A549 (cell line): ENCODE results near the gene NHEJ1. TPM values are rescaled to one million over a fixed set of nuclear protein-coding genes. Genes with fewer than 3 reads are reported as not detected.

ENCODE experiments used
- ATAC-seq, 2 experiments: fragments of 200-7000 bp in 1 of 2; fragments of >200 bp in 1 of 2; cut with Nextera tagmentation in 1 of 2; cut with Tn5 transposase in 1 of 2; 3 replicates each; pipeline versions ENCODE4 v1.8.0 to v1.9.1; 2018 to 2020; ENCODE audit warnings: mild to moderate bottlenecking in 1 of 2, moderate library complexity in 1 of 2
- CTCF ChIA-PET: fragments of 300-600 bp; sonication (Branson Sonifier 250); formaldehyde crosslinking; extraction: SDS; loops from one replicate; lab custom pipeline; 2021; ENCODE audit warnings: antibody characterized with exemption, inconsistent platforms; lab: Yijun Ruan, JAX
- POLR2A ChIA-PET: fragments of 350-600 bp; formaldehyde crosslinking; extraction: SDS; loops from one replicate; lab custom pipeline; 2021; ENCODE audit warnings: antibody characterized with exemption, inconsistent platforms; lab: Yijun Ruan, JAX
- DNase-seq, 2 experiments: peaks; one replicate each; pipeline versions ENCODE4 v3.0.0 to v3.0.0-alpha.2; 2011 to 2016; ENCODE audit warnings: low read depth in 1 of 2, low spot score in 1 of 2
- FAIRE-seq: peaks from 2 replicates; lab custom pipeline; 2011; peaks lifted over from hg19 to GRCh38; lab: Jason Lieb, UNC
- H3K27ac ChIP-seq, 2 experiments: fragments of >200 bp; sonication (Bioruptor Twin); formaldehyde crosslinking; 3 replicates each; pipeline ENCODE4 v1.5.1; 2016 to 2017
- H3K4me1 ChIP-seq: fragments of >200 bp; sonication (Bioruptor Twin); formaldehyde crosslinking; 3 replicates; pipeline ENCODE4 v1.6.1; 2016
- H3K4me2 ChIP-seq: fragments of >200 bp; sonication (Bioruptor Twin); formaldehyde crosslinking; 3 replicates; pipeline ENCODE4 v1.6.1; 2016
- H3K4me3 ChIP-seq: fragments of >200 bp; sonication (Bioruptor Twin); formaldehyde crosslinking; 3 replicates; pipeline ENCODE4 v1.5.1; 2016
- H3K9me3 ChIP-seq: fragments of >200 bp; sonication (Bioruptor Twin); formaldehyde crosslinking; 3 replicates; pipeline ENCODE4 v1.6.1; 2016
- BCL3 ChIP-seq: fragments of >200 bp; sonication (Bioruptor Twin); formaldehyde crosslinking; IDR thresholded peaks from 3 replicates; pipeline ENCODE4 v1.6.1; 2016
- CBX2 ChIP-seq: fragments of 200-600 bp; sonication (generic); IDR thresholded peaks from 2 replicates; pipeline ENCODE4 v1.6.1; 2016; ENCODE audit warnings: low read depth, mild to moderate bottlenecking, borderline replicate concordance
- CHD2 ChIP-seq: fragments of 150-350 bp; IDR thresholded peaks from 2 replicates; pipeline ENCODE4 v1.6.1; 2014; ENCODE audit warnings: low read length; ENCODE audit not compliant: partially characterized antibody
- EHF ChIP-seq: fragments of 250-450 bp; sonication (Bioruptor Pico); IDR thresholded peaks from 2 replicates; pipeline ENCODE4 v1.5.0; 2020; ENCODE audit warnings: mild to moderate bottlenecking
- EHMT2 ChIP-seq: fragments of 200-600 bp; sonication (generic); IDR thresholded peaks from 2 replicates; pipeline ENCODE4 v1.6.1; 2016; ENCODE audit warnings: antibody characterized with exemption, low read depth, mild to moderate bottlenecking, moderate library complexity
- ESRRA ChIP-seq: fragments of 150-350 bp; IDR thresholded peaks from 2 replicates; pipeline ENCODE4 v1.6.1; 2014; ENCODE audit warnings: mild to moderate bottlenecking, low read length, borderline replicate concordance
- FOSB ChIP-seq: fragments of 250-450 bp; sonication (Bioruptor Pico); IDR thresholded peaks from 2 replicates; pipeline ENCODE4 v1.5.0; 2020; ENCODE audit warnings: mild to moderate bottlenecking, moderate library complexity
- GATA3 ChIP-seq: IDR thresholded peaks from 2 replicates; pipeline ENCODE4 v1.6.1; 2012; ENCODE audit warnings: borderline replicate concordance
- HDAC2 ChIP-seq: fragments of 200-600 bp; sonication (generic); IDR thresholded peaks from 2 replicates; pipeline ENCODE4 v1.6.1; 2016
- HEYL ChIP-seq: fragments of 250-450 bp; sonication (Bioruptor Pico); IDR thresholded peaks from 2 replicates; pipeline ENCODE4 v1.8.0; 2021; ENCODE audit warnings: mild to moderate bottlenecking, moderate library complexity
- HOXB13 ChIP-seq: fragments of 250-450 bp; sonication (Bioruptor Pico); IDR thresholded peaks from 2 replicates; pipeline ENCODE4 v1.5.0; 2020; ENCODE audit warnings: low read depth, mild to moderate bottlenecking, moderate library complexity
- JUN ChIP-seq, 2 experiments: fragments of >200 bp; sonication (Bioruptor Twin); formaldehyde crosslinking; IDR thresholded peaks; 2 replicates in 1 of 2; 3 replicates in 1 of 2; pipeline ENCODE4 v1.6.1; 2016 to 2017
- KDM1A ChIP-seq: fragments of 200-600 bp; sonication (generic); IDR thresholded peaks from 2 replicates; pipeline ENCODE4 v1.6.1; 2016; ENCODE audit warnings: low read depth, mild to moderate bottlenecking
- KDM5A ChIP-seq: fragments of 200-600 bp; sonication (generic); IDR thresholded peaks from 2 replicates; pipeline ENCODE4 v1.6.1; 2016; ENCODE audit warnings: antibody characterized with exemption, mild to moderate bottlenecking
- MAFK ChIP-seq: fragments of 450-650 bp; IDR thresholded peaks from 2 replicates; pipeline ENCODE4 v1.6.1; 2014; ENCODE audit not compliant: partially characterized antibody
- NPAS2 ChIP-seq: fragments of 250-450 bp; sonication (Bioruptor Pico); IDR thresholded peaks from 2 replicates; pipeline ENCODE4 v1.8.0; 2022; ENCODE audit warnings: mild to moderate bottlenecking, moderate library complexity, borderline replicate concordance
- NR3C1 ChIP-seq: fragments of >200 bp; sonication (Bioruptor Twin); formaldehyde crosslinking; IDR thresholded peaks from 3 replicates; pipeline ENCODE4 v1.6.1; 2017
- PHF8 ChIP-seq: fragments of 200-600 bp; sonication (generic); IDR thresholded peaks from 2 replicates; pipeline ENCODE4 v1.6.1; 2016; ENCODE audit warnings: low read depth, mild to moderate bottlenecking, antibody characterized with exemption, moderate library complexity, borderline replicate concordance
- POLR2A ChIP-seq: IDR thresholded peaks from 2 replicates; pipeline ENCODE4 v1.6.1; 2012; ENCODE audit warnings: mild to moderate bottlenecking, low read length
- POLR2AphosphoS2 ChIP-seq: conservative IDR thresholded peaks from 2 replicates; pipeline ENCODE4 v1.6.1; 2012; ENCODE audit warnings: low read length, improper control_type of control experiment, inconsistent platforms
- RAD21 ChIP-seq, 2 experiments: fragments of >200 bp in 1 of 2; sonication (Bioruptor Twin) in 1 of 2; formaldehyde crosslinking in 1 of 2; IDR thresholded peaks in 1 of 2; conservative IDR thresholded peaks in 1 of 2; 2 replicates in 1 of 2; 3 replicates in 1 of 2; pipeline ENCODE4 v1.6.1; 2012 to 2018; ENCODE audit warnings: inconsistent platforms in 1 of 2
- RCOR1 ChIP-seq: fragments of 150-350 bp; IDR thresholded peaks from 2 replicates; pipeline ENCODE4 v1.6.1; 2014; ENCODE audit warnings: antibody characterized with exemption, low read length, low read depth
- ZC3H11A ChIP-seq: fragments of 450-650 bp; IDR thresholded peaks from 2 replicates; pipeline ENCODE4 v1.6.1; 2014; ENCODE audit warnings: antibody characterized with exemption, mild to moderate bottlenecking
- ZNF302 ChIP-seq: fragments of 250-450 bp; sonication (Bioruptor Pico); IDR thresholded peaks from 2 replicates; pipeline ENCODE4 v1.9.0; 2021; ENCODE audit warnings: inconsistent platforms, mild to moderate bottlenecking, moderate library complexity
- ZSCAN20 ChIP-seq: fragments of 250-450 bp; sonication (Bioruptor Pico); IDR thresholded peaks from 2 replicates; pipeline ENCODE4 v1.8.0; 2022; ENCODE audit warnings: mild to moderate bottlenecking, moderate library complexity
- WGBS: methylation state at CpG from one replicate; pipeline ENCODE4 v1.1.6; 2017; ENCODE audit errors: missing lambda C conversion rate; 5-methylcytosine and 5-hydroxymethylcytosine counted together
- polyA plus RNA-seq, 4 experiments: library from polyadenylated mRNA; depleted of rRNA in 3 of 4; stranded (reverse); fragments of >200 nt; fragmentation: RNase III in 1 of 4; extraction: RNeasy Plus Mini Kit Qiagen cat#74134 plus additional on column Dnase treatment in 1 of 4; gene quantifications; 2 replicates in 3 of 4; 3 replicates in 1 of 4; pipeline ENCODE4 v1.2.3, GENCODE V29; 2011 to 2017
- TF ChIP-seq, protein P1 (sequence below): fragments of 150-350 bp; IDR thresholded peaks from 2 replicates; pipeline ENCODE4 v1.6.1; 2014; ENCODE audit warnings: low read depth, mild to moderate bottlenecking, low read length
- TF ChIP-seq, protein P2 (sequence below): fragments of >200 bp; sonication (Bioruptor Twin); formaldehyde crosslinking; IDR thresholded peaks from 3 replicates; pipeline ENCODE4 v1.5.1; 2016
- TF ChIP-seq, protein P3 (sequence below): IDR thresholded peaks from 2 replicates; pipeline ENCODE4 v1.6.1; 2012
- TF ChIP-seq, protein P4 (sequence below): IDR thresholded peaks from 2 replicates; pipeline ENCODE4 v1.6.1; 2012

NHEJ1 gene
- polyA plus RNA-seq, 2 of the 4 experiments (the other 2 are of a cell fraction), result 18.5 to 31.8 TPM

DNA sequence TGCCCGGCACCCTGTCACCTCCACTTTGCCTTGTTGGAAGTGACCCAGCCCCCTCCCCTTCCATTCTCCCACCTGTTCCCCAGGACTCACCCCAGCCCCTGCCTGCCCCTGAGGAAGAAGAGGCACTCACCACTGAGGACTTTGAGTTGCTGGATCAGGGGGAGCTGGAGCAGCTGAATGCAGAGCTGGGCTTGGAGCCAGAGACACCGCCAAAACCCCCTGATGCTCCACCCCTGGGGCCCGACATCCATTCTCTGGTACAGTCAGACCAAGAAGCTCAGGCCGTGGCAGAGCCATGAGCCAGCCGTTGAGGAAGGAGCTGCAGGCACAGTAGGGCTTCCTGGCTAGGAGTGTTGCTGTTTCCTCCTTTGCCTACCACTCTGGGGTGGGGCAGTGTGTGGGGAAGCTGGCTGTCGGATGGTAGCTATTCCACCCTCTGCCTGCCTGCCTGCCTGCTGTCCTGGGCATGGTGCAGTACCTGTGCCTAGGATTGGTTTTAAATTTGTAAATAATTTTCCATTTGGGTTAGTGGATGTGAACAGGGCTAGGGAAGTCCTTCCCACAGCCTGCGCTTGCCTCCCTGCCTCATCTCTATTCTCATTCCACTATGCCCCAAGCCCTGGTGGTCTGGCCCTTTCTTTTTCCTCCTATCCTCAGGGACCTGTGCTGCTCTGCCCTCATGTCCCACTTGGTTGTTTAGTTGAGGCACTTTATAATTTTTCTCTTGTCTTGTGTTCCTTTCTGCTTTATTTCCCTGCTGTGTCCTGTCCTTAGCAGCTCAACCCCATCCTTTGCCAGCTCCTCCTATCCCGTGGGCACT is 21.9 kb upstream of the NHEJ1 start:
- WGBS, result 93% methylated on average over 8 of the region's 8 CpGs
- H3K4me2 ChIP-seq, result no peak overlapping the region
- TF ChIP-seq HDAC2 (no peak), POLR2A (no peak), CBX2 (no peak), KDM1A (no peak), ESRRA (no peak), ZC3H11A (no peak), BCL3 (no peak), NR3C1 (no peak), FOSB (CRISPR knock-in tag) (no peak), MAFK (no peak), ZSCAN20 (CRISPR knock-in tag) (no peak), HOXB13 (CRISPR knock-in tag) (no peak), HEYL (CRISPR knock-in tag) (no peak), EHF (no peak), CHD2 (no peak), RCOR1 (no peak)
- TF ChIP-seq, protein P1, sequence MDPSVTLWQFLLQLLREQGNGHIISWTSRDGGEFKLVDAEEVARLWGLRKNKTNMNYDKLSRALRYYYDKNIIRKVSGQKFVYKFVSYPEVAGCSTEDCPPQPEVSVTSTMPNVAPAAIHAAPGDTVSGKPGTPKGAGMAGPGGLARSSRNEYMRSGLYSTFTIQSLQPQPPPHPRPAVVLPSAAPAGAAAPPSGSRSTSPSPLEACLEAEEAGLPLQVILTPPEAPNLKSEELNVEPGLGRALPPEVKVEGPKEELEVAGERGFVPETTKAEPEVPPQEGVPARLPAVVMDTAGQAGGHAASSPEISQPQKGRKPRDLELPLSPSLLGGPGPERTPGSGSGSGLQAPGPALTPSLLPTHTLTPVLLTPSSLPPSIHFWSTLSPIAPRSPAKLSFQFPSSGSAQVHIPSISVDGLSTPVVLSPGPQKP, result no peak
- TF ChIP-seq, all 56 proteins: peak for 0
- ChIA-PET POLR2A (no interaction called here), CTCF (interaction anchor here (0.6 to 4.0 kb wide), 13 partner anchors 8 to 124 kb away, joined by 3 to 24 read pairs (median 5); partner anchors contain the start of genes SLC23A3 and ZFAND2B)
- no peaks in the 10 kb centered on the region for H3K9me3 ChIP-seq
- DNase-seq (no peak), FAIRE-seq (no peak), ATAC-seq (no peak)
- no peak overlapping the region for H3K27ac ChIP-seq
- peaks cover 10% of the 10 kb centered on the region for H3K4me1 ChIP-seq
- H3K4me3 ChIP-seq, result no peak overlapping the region

DNA sequence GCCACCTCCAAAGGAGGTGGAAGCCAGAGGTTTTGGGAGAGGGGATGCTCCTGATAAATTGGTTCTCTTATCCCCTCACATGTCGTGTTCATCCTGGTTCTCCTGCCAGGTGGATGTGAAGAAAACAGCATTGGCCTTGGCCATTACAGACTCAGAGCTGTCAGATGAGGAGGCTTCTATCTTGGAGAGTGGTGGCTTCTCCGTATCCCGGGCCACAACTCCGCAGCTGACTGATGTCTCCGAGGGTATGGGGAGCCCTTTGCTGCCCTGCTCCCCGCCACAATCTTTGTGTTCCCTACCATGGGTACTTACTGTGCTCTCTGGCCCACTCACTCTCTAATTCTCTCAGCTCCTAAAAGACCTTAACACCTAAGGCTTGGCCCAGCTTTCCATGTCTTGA is 20.9 kb upstream of the NHEJ1 start:
- 85% methylated on average over 6 of the region's 6 CpGs for WGBS
- TF ChIP-seq RAD21 (conservative IDR thresholded peaks at IDR 0.05 in 1 of 2, IDR thresholded peaks at IDR 0.05 in 1 of 2), result no peak
- TF ChIP-seq EHMT2, result no peak
- no peak for TF ChIP-seq BCL3
- TF ChIP-seq JUN (IDR thresholded peaks at IDR 0.05), result no peak
- TF ChIP-seq KDM5A, result no peak
- TF ChIP-seq, protein P2, sequence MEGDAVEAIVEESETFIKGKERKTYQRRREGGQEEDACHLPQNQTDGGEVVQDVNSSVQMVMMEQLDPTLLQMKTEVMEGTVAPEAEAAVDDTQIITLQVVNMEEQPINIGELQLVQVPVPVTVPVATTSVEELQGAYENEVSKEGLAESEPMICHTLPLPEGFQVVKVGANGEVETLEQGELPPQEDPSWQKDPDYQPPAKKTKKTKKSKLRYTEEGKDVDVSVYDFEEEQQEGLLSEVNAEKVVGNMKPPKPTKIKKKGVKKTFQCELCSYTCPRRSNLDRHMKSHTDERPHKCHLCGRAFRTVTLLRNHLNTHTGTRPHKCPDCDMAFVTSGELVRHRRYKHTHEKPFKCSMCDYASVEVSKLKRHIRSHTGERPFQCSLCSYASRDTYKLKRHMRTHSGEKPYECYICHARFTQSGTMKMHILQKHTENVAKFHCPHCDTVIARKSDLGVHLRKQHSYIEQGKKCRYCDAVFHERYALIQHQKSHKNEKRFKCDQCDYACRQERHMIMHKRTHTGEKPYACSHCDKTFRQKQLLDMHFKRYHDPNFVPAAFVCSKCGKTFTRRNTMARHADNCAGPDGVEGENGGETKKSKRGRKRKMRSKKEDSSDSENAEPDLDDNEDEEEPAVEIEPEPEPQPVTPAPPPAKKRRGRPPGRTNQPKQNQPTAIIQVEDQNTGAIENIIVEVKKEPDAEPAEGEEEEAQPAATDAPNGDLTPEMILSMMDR, result no peak
- TF ChIP-seq NPAS2 (CRISPR knock-in tag), result no peak
- TF ChIP-seq, protein P3, sequence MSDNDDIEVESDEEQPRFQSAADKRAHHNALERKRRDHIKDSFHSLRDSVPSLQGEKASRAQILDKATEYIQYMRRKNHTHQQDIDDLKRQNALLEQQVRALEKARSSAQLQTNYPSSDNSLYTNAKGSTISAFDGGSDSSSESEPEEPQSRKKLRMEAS, result no peak
- no peak for TF ChIP-seq CBX2
- no peak for TF ChIP-seq GATA3
- no peak for TF ChIP-seq ESRRA
- TF ChIP-seq PHF8, result no peak
- no peak for TF ChIP-seq ZNF302 (CRISPR knock-in tag)
- TF ChIP-seq HOXB13 (CRISPR knock-in tag), result no peak
- TF ChIP-seq, protein P4, sequence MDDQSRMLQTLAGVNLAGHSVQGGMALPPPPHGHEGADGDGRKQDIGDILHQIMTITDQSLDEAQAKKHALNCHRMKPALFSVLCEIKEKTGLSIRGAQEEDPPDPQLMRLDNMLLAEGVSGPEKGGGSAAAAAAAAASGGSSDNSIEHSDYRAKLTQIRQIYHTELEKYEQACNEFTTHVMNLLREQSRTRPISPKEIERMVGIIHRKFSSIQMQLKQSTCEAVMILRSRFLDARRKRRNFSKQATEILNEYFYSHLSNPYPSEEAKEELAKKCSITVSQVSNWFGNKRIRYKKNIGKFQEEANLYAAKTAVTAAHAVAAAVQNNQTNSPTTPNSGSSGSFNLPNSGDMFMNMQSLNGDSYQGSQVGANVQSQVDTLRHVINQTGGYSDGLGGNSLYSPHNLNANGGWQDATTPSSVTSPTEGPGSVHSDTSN, result no peak
- TF ChIP-seq KDM1A, result no peak
- TF ChIP-seq POLR2AphosphoS2, result no peak
- no peak for TF ChIP-seq HDAC2
- DNase-seq, result no peak
- H3K9me3 ChIP-seq, result no peaks in the 10 kb centered on the region
- no peak for ATAC-seq
- FAIRE-seq, result no peak
- no peak overlapping the region for H3K27ac ChIP-seq
- ChIA-PET CTCF (interaction anchor here (0.8 to 4.0 kb wide), 13 partner anchors 10 to 123 kb away, joined by 3 to 24 read pairs (median 4); partner anchors contain the start of genes SLC23A3 and ZFAND2B), POLR2A (interaction anchor here (1.7 kb wide), 1 partner anchor 25 kb away, joined by 5 read pairs; the partner anchor contains the start of gene ZFAND2B)
- peaks cover 10% of the 10 kb centered on the region for H3K4me1 ChIP-seq
- H3K4me2 ChIP-seq, result no peak overlapping the region
- no peak overlapping the region for H3K4me3 ChIP-seq
